ENCODE data around the gene ARMH1.

DNA sequence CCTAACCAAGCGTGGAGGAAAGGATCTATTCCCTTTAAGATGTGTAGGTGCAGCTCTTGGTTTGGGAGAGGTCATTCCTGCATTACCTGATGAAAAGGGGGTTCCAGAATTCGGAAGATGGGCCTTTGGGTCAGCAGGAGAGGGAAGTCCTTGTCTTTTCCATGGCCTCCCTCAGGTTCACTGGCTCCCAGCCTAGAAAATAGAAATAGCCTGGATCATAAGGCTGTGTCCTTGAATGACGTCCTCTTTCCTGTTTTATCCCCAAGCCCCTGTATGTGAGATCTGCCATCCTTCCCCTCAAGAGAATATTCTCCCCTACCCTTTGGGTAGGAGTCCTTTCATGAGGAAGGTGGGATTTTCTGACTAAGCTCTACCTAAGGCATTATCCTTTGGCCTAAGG is 86.4 kb downstream of the ARMH1 start:
- no peak for TF ChIP-seq POLR2AphosphoS5 (IDR thresholded peaks at IDR 0.05)
- TF ChIP-seq, protein P1, sequence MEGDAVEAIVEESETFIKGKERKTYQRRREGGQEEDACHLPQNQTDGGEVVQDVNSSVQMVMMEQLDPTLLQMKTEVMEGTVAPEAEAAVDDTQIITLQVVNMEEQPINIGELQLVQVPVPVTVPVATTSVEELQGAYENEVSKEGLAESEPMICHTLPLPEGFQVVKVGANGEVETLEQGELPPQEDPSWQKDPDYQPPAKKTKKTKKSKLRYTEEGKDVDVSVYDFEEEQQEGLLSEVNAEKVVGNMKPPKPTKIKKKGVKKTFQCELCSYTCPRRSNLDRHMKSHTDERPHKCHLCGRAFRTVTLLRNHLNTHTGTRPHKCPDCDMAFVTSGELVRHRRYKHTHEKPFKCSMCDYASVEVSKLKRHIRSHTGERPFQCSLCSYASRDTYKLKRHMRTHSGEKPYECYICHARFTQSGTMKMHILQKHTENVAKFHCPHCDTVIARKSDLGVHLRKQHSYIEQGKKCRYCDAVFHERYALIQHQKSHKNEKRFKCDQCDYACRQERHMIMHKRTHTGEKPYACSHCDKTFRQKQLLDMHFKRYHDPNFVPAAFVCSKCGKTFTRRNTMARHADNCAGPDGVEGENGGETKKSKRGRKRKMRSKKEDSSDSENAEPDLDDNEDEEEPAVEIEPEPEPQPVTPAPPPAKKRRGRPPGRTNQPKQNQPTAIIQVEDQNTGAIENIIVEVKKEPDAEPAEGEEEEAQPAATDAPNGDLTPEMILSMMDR (IDR thresholded peaks at IDR 0.05), result no peak
- no peak for TF ChIP-seq POLR2A (IDR thresholded peaks at IDR 0.05; ENCODE audit: low read depth)
- no peak for TF ChIP-seq EP300 (IDR thresholded peaks at IDR 0.05)
